ENCODE measurements around the gene KLHL33. TPM values are rescaled to one million over a fixed set of nuclear protein-coding genes. Genes with fewer than 3 reads are reported as not detected.

KLHL33 gene
- total and polyA plus RNA-seq, 2 donors (not counting 3 experiments of a cell fraction or from before 2014, with no cell fraction given) = not detected

DNA sequence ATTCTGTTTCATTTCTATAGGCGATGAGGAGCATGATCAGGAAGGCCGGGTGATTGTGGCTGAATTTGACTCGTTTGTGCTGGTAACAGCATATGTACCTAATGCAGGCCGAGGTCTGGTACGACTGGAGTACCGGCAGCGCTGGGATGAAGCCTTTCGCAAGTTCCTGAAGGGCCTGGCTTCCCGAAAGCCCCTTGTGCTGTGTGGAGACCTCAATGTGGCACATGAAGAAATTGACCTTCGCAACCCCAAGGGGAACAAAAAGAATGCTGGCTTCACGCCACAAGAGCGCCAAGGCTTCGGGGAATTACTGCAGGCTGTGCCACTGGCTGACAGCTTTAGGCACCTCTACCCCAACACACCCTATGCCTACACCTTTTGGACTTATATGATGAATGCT lies 21.0 kb upstream of the KLHL33 start:
- no peak for FAIRE-seq
- no peaks in the 10 kb centered on the region for H3K9me1 ChIP-seq (replicated peaks; ENCODE audit: control insufficient read depth, extremely low read depth, insufficient read depth, low read length)

More for the DNA sequence above, 21.0 kb upstream of the KLHL33 start:
- no peak for TF ChIP-seq POLR2A (IDR thresholded peaks at IDR 0.05; ENCODE audit: low read depth, low read length)
- TF ChIP-seq POLR2AphosphoS5 (IDR thresholded peaks at IDR 0.05; ENCODE audit: insufficient read depth, low read depth, low read length) = no peak
- no peak for TF ChIP-seq MYC (IDR thresholded peaks at IDR 0.05; ENCODE audit: low read depth, low read length)
- TF ChIP-seq GATA2 (IDR thresholded peaks at IDR 0.05; ENCODE audit: insufficient read depth, insufficient read length, low read depth, low read length) = no peak
- no peak for TF ChIP-seq EZH2 (IDR thresholded peaks at IDR 0.05; ENCODE audit: borderline replicate concordance, low read depth, low read length, severe bottlenecking)
- TF ChIP-seq JUN (IDR thresholded peaks at IDR 0.05; ENCODE audit: borderline replicate concordance, insufficient read depth, insufficient read length, low read depth) = no peak
- TF ChIP-seq, protein P1, sequence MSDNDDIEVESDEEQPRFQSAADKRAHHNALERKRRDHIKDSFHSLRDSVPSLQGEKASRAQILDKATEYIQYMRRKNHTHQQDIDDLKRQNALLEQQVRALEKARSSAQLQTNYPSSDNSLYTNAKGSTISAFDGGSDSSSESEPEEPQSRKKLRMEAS (IDR thresholded peaks at IDR 0.05; ENCODE audit: insufficient read depth, insufficient read length) = no peak
- TF ChIP-seq FOS (IDR thresholded peaks at IDR 0.05; ENCODE audit: borderline replicate concordance, insufficient read depth, low read length) = no peak
- TF ChIP-seq, protein P2, sequence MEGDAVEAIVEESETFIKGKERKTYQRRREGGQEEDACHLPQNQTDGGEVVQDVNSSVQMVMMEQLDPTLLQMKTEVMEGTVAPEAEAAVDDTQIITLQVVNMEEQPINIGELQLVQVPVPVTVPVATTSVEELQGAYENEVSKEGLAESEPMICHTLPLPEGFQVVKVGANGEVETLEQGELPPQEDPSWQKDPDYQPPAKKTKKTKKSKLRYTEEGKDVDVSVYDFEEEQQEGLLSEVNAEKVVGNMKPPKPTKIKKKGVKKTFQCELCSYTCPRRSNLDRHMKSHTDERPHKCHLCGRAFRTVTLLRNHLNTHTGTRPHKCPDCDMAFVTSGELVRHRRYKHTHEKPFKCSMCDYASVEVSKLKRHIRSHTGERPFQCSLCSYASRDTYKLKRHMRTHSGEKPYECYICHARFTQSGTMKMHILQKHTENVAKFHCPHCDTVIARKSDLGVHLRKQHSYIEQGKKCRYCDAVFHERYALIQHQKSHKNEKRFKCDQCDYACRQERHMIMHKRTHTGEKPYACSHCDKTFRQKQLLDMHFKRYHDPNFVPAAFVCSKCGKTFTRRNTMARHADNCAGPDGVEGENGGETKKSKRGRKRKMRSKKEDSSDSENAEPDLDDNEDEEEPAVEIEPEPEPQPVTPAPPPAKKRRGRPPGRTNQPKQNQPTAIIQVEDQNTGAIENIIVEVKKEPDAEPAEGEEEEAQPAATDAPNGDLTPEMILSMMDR (IDR thresholded peaks at IDR 0.05; ENCODE audit: extremely low read depth in 1 of 2, insufficient read depth in 1 of 2, low read depth in 1 of 2, low read length in 2 of 2) = no peak
- no peak for DNase-seq (ENCODE audit: low read depth, low spot score)
- dilution Hi-C loops (cut with MboI; ENCODE audit: extremely low pct_ligation_motif_present, low sequenced_read_pairs) (no loop called here), intact Hi-C loops (cut with micrococcal nuclease) (no loop called here)
- peaks cover 11 to 20% of the 10 kb centered on the region in 2 experiments for H3K36me3 ChIP-seq (ENCODE audit: control insufficient read depth in 2 of 2, extremely low read depth in 1 of 2, insufficient read depth in 2 of 2, low read length in 2 of 2)
- H3K4me2 ChIP-seq (ENCODE audit: insufficient read depth, low read length) = no peak overlapping the region
- H3K9me3 ChIP-seq (replicated peaks; ENCODE audit: control insufficient read depth, insufficient read depth, low read length) = no peaks in the 10 kb centered on the region
- ChIA-PET CTCF (interaction anchor here (4.6 kb wide), 1 partner anchor 42 kb away, joined by 70 read pairs; the partner anchor contains the start of gene TEP1), POLR2A (interaction anchor here (3.0 kb wide), 1 partner anchor 13 kb away, joined by 32 read pairs; the partner anchor contains the start of gene PNP)
- BruUV-seq (replicated peaks) = no TSS peak
- H3K27ac ChIP-seq (ENCODE audit: insufficient read depth, low read depth, low read length) = no peak overlapping the region
- peaks cover 45% of the 10 kb centered on the region for H3K79me2 ChIP-seq (ENCODE audit: control insufficient read depth, insufficient read depth, low read length)
- no peak overlapping the region for H2AFZ ChIP-seq (ENCODE audit: low read depth, low read length)
- H3K4me1 ChIP-seq (ENCODE audit: control insufficient read depth, extremely low read depth, insufficient read depth, low read length) = peaks cover 27% of the 10 kb centered on the region
- H3K9ac ChIP-seq (replicated peaks; ENCODE audit: extremely low read depth, insufficient read depth, low read length) = no peak overlapping the region
- H4K20me1 ChIP-seq (replicated peaks; ENCODE audit: control insufficient read depth, extremely low read depth, insufficient read depth, low read length) = no peaks in the 10 kb centered on the region
- no peak overlapping the region for H3K4me3 ChIP-seq (replicated peaks in 1 of 3; ENCODE audit: insufficient read depth in 1 of 3, low read depth in 1 of 3, low read length in 3 of 3)
- H3K27me3 ChIP-seq (ENCODE audit: control insufficient read depth in 2 of 2, insufficient read depth in 2 of 2, low read length in 2 of 2) = no peaks in the 10 kb centered on the region
